K562 (cell line): Measurements from ENCODE around the gene PTK7. TPM values are rescaled to one million over a fixed set of nuclear protein-coding genes. Genes with fewer than 3 reads are reported as not detected.

Source experiments
- CREB5 ChIP-seq: fragments of 250-450 bp; sonication (Bioruptor Pico); IDR thresholded peaks from 2 replicates; pipeline ENCODE4 v1.5.0; 2020; ENCODE audit warnings: mild to moderate bottlenecking
- CSDE1 ChIP-seq, 2 experiments: fragments of 450-650 bp; IDR thresholded peaks; 2 replicates each; pipeline ENCODE4 v1.6.1; 2016; ENCODE audit warnings: mild to moderate bottlenecking in 1 of 2
- E2F6 ChIP-seq, 2 experiments: IDR thresholded peaks; 2 replicates each; pipeline ENCODE4 v1.6.1; 2011; ENCODE audit warnings: borderline replicate concordance in 1 of 2, control low read depth in 1 of 2, low read depth in 1 of 2, low read length in 1 of 2, mild to moderate bottlenecking in 1 of 2, mixed read lengths in 1 of 2, moderate library complexity in 1 of 2; ENCODE audit not compliant: insufficient read depth in 1 of 2, insufficient read length in 1 of 2, poor library complexity in 1 of 2, severe bottlenecking in 1 of 2; ENCODE audit errors: extremely low read depth in 1 of 2
- FOXA3 ChIP-seq, 2 experiments: fragments of 450-650 bp in 1 of 2; sonication (generic) in 1 of 2; formaldehyde crosslinking; IDR thresholded peaks in 1 of 2; conservative IDR thresholded peaks in 1 of 2; 2 replicates each; pipeline versions ENCODE4 v1.4.0 to v1.8.0; 2020 to 2022; ENCODE audit warnings: mild to moderate bottlenecking in 2 of 2, missing genetic modification reagents in 1 of 2
- GABPA ChIP-seq: fragments of 200-800 bp; sonication (Bioruptor generic); conservative IDR thresholded peaks from 2 replicates; pipeline ENCODE4 v1.6.1; 2016; ENCODE audit warnings: low read depth, missing genetic modification characterization, missing compliant biosample characterization
- HMGXB4 ChIP-seq: sonication (generic); formaldehyde crosslinking; IDR thresholded peaks from 2 replicates; pipeline ENCODE4 v1.8.1; 2023; ENCODE audit warnings: mild to moderate bottlenecking, missing genetic modification reagents
- KAT7 ChIP-seq: sonication (generic); formaldehyde crosslinking; IDR thresholded peaks from 2 replicates; pipeline ENCODE4 v1.8.0; 2022; ENCODE audit warnings: missing genetic modification reagents, mild to moderate bottlenecking, borderline replicate concordance
- MAZ ChIP-seq, 2 experiments: fragments of 450-650 bp in 1 of 2; sonication (generic) in 1 of 2; formaldehyde crosslinking; IDR thresholded peaks in 1 of 2; conservative IDR thresholded peaks in 1 of 2; 2 replicates each; pipeline versions ENCODE4 v1.4.0 to v1.5.0; 2020; ENCODE audit warnings: mild to moderate bottlenecking in 1 of 2, missing genetic modification reagents in 1 of 2
- MTA3 ChIP-seq: fragments of 450-650 bp; formaldehyde crosslinking; IDR thresholded peaks from 2 replicates; pipeline ENCODE4 v1.6.1; 2017; ENCODE audit warnings: mild to moderate bottlenecking, borderline replicate concordance
- MXI1 ChIP-seq: IDR thresholded peaks from 2 replicates; pipeline ENCODE4 v1.6.1; 2011; ENCODE audit warnings: low read depth, mild to moderate bottlenecking, improper control_type of control experiment, low read length
- POLR2B ChIP-seq: fragments of 450-650 bp; IDR thresholded peaks from 2 replicates; pipeline ENCODE4 v1.6.1; 2018; ENCODE audit warnings: low read depth; ENCODE audit not compliant: partially characterized antibody
- ZNF12 ChIP-seq: sonication (generic); formaldehyde crosslinking; IDR thresholded peaks from 2 replicates; pipeline ENCODE4 v1.4.0; 2020; ENCODE audit warnings: mild to moderate bottlenecking, missing genetic modification reagents
- ZNF263 ChIP-seq: sonication (generic); formaldehyde crosslinking; IDR thresholded peaks from 2 replicates; pipeline ENCODE4 v1.8.0; 2022; ENCODE audit warnings: mild to moderate bottlenecking, missing genetic modification reagents, borderline replicate concordance
- ZNF41 ChIP-seq: fragments of 250-450 bp; sonication (Bioruptor Pico); conservative IDR thresholded peaks from 2 replicates; pipeline ENCODE4 v1.4.0; 2020; ENCODE audit warnings: mild to moderate bottlenecking
- polyA plus RNA-seq, 8 experiments: library from polyadenylated mRNA; depleted of rRNA in 4 of 8; stranded (reverse) in 5 of 8; unstranded in 3 of 8; fragments of >200 nt; fragmentation: Nextera tagmentation in 2 of 8; fragmentation: Illumina TruSeq in 1 of 8; extraction: Ambion mirVana in 2 of 8; extraction: Trizol in 1 of 8; gene quantifications; 2 replicates each; pipeline versions ENCODE4 v1.2.1 to v1.2.3, GENCODE V29; 2011 to 2014; ENCODE audit warnings: inconsistent platforms in 1 of 8, missing spikeins in 1 of 8
- total RNA-seq, 7 experiments: library from RNA; depleted of rRNA in 6 of 7; stranded (reverse); fragments of >200 nt in 6 of 7; fragmentation: Illumina TruSeq in 2 of 7; extraction: Trizol in 2 of 7; gene quantifications; 2 replicates each; pipeline versions ENCODE4 v1.2.1 to v1.2.3, GENCODE V29; 2011 to 2021; ENCODE audit warnings: low replicate concordance in 1 of 7
- TF ChIP-seq, protein P1 (sequence below), 2 experiments: fragments of 450-650 bp; conservative IDR thresholded peaks; 2 replicates each; pipeline ENCODE4 v1.6.1; 2017; ENCODE audit warnings: mild to moderate bottlenecking in 2 of 2, moderate library complexity in 2 of 2

PTK7 gene
- total and polyA plus RNA-seq, 9 of the 15 experiments (the other 6 are each of a cell fraction or from before 2014, with no cell fraction given): 0.20 to 6.8 (median 4.2) TPM

DNA sequence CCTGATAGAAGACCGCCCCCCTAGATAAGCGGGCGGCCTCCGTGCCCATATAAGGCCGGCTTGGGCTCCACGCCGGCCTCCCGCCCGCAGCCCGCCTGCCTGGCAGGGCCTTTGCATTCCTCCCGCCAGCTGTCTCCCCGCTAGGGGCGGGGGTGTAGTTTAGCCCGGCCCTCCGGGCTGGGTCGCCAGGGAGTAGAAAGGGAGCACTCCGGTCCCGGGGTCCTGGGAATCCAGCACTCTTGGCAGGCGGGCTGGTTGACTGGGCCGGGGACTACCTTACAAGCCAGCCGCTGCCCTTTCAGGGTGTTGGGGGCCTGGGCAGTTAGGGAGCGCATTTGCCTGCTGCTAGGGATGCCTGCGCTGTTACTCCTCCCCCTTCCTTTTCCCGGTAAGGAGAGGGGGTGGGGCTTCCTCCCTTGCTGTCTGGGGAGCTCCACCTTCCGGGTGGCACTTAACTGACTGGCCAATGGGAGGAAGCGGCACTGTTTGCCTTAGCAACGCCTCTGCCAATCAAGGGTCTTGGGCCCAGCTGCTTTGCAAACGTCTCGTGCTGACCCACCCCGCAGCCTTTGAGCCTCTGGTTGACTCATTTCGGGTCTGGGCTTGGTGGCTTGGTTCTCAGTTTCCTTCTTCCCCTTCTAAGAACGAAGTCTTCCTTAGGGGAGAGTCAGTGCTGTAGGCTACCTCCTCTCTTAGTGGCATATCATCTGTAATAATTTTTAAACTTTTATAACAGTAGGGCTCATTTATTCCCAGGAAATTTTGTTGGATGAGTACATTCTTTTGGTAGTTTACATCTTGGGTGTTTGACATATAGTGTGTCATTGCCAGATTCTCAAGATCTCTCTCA is 98.4 kb downstream of the PTK7 start (continued):
- TF ChIP-seq HMGXB4 (CRISPR knock-in tag) (0 out of 2 replicates have a peak, but pooled peaks have one; percentile 6), POLR2B (no peak), CSDE1 (IDR thresholded peaks at IDR 0.05) (peak in 1 of 2 experiments; percentile 87; a peak in 2 of 4 replicates), GABPA (tag) (peak; percentile 63), KAT7 (0 out of 2 replicates have a peak, but pooled peaks have one; percentile 13), MXI1 (peak; percentile 97), E2F6 (IDR thresholded peaks at IDR 0.05; ENCODE audit: borderline replicate concordance in 1 of 2, extremely low read depth in 1 of 2, insufficient read depth in 1 of 2, insufficient read length in 1 of 2, low read depth in 1 of 2, low read length in 1 of 2, poor library complexity in 1 of 2, severe bottlenecking in 1 of 2) (peak in 1 of 2 experiments; percentile 55), ZNF263 (peak; percentile 93), MAZ (CRISPR knock-in tag; conservative IDR thresholded peaks at IDR 0.05 in 1 of 2, IDR thresholded peaks at IDR 0.05 in 1 of 2) (peak in 1 of 2 experiments; percentile 80; a peak in 3 of 4 replicates), FOXA3 (CRISPR knock-in tag; conservative IDR thresholded peaks at IDR 0.05 in 1 of 2, IDR thresholded peaks at IDR 0.05 in 1 of 2) (0 out of 4 replicates have a peak, but pooled peaks of 1 of the 2 experiments have one; percentile 1), ZNF12 (CRISPR knock-in tag) (no peak), MTA3 (peak; percentile 71), CREB5 (CRISPR knock-in tag) (no peak), ZNF41 (CRISPR knock-in tag) (no peak)
- TF ChIP-seq, protein P1, sequence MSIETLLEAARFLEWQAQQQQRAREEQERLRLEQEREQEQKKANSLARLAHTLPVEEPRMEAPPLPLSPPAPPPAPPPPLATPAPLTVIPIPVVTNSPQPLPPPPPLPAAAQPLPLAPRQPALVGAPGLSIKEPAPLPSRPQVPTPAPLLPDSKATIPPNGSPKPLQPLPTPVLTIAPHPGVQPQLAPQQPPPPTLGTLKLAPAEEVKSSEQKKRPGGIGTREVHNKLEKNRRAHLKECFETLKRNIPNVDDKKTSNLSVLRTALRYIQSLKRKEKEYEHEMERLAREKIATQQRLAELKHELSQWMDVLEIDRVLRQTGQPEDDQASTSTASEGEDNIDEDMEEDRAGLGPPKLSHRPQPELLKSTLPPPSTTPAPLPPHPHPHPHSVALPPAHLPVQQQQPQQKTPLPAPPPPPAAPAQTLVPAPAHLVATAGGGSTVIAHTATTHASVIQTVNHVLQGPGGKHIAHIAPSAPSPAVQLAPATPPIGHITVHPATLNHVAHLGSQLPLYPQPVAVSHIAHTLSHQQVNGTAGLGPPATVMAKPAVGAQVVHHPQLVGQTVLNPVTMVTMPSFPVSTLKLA (conservative IDR thresholded peaks at IDR 0.05): peak; percentile 85 to 92; a peak in 3 of 4 replicates
